ENCODE measurements around the gene AKAP9.
"Not testable (repeated sequence)": the region's sequence is repeated elsewhere in the genome, so short reads cannot be mapped to it uniquely, and the experiment has no call there.

Gene AKAP9

GRCh38 chr7:91942312-91942711 lies 1.6 kb downstream of the AKAP9 start:
- H3K27ac ChIP-seq = peak overlapping the region in 4 of 21 experiments; percentile 17 to 97 (median 92)
- H3K4me3 ChIP-seq = peak overlapping the region in 3 of 7 experiments; percentile 57 to 93 (median 69)

GRCh38 chr7:91944970-91945369 lies 4.3 kb downstream of the AKAP9 start:
- H3K4me3 ChIP-seq = not testable (repeated sequence)
- H3K27ac ChIP-seq = peak overlapping the region in 1 of 21 experiments; percentile 28

GRCh38 chr7:91945476-91945875 lies 4.8 kb downstream of the AKAP9 start:
- Histone ChIP-seq H3K27ac (peak overlapping the region in 1 of 21 experiments; percentile 28), H3K4me3 (no peak overlapping the region)

DNA sequence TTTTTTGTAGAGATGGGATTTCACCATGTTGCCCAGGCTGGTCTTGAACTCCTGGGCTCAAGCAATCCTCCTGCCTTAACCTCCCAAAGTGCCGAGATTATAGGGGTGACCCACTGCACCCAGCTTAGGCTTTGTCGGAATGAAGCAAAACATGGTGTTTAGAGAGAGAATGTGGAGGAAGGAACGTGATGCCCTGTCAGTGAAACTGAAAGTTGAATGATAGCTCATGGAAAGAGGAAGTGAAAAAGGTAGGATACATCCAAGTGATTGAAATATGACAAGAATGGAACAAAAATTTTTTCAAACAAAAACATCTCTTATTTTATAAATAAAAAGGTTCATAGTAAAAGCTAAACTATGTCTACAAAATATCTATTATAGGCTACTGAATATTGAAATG lies 5.9 kb downstream of the AKAP9 start:
- peak overlapping the region in 2 of 21 experiments; percentile 1 to 4 for H3K27ac ChIP-seq

GRCh38 chr7:91947948-91948347 lies 7.3 kb downstream of the AKAP9 start:
- no peak overlapping the region for H3K27ac ChIP-seq
- H3K4me3 ChIP-seq = no peak overlapping the region

More for the DNA sequence above, 5.9 kb downstream of the AKAP9 start:
- no peak overlapping the region for H3K4me3 ChIP-seq

DNA sequence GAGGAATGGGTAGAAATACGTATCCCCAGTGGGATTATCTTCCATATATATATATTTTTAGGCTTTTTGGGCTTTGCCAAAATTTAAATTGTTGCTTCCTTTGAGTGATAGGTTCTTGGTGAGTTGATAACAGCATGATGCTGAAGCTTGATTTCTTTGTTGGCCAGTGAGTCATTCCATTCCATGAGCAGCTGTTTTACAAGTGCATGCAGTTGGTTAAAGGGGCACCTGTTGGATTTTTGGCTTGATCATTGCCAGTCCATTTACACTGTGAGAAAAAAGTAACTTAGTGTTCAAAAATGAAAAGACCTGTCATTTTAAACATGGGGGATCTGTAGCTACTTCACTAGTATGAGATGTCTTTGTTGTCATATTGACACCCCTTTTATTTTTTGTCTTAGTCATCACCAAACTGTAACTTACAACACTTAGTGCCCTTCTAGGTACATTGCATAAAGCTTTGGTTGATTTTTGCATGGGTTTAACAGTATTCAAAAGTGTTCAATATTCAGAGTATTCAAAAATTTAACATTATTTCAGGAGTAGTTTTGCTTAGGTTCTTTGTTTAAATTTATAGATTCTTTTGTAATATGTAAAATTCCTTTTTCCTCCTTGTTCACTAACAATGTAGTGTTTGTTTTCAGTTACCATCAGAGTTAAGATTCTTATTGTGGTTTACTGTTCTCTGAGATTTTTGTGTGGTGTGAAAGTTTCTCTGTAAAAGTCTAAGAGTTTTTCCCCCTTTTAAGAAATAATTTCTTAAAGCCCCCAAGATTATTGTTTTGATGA lies 8.8 kb downstream of the AKAP9 start:
- Histone ChIP-seq H3K27ac (no peak overlapping the region), H3K4me3 (no peak overlapping the region)

DNA sequence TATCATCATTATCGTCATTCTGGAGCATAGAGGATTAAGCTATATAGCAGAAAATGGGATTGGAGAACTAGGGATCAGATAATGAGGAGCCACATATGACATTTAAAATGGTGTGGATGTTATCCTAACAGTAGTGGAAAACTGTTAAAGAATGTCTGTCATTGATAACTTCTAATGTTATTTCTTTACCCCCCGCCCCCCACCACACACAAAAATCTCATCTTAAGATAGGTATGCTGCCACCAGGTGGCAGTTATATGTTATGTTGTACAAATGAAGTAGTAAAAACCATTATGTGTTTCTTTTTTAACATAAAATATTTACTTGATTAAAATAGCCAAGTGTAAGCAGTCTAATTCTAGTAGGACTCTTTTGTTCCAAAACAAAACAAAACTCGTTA lies 13.0 kb downstream of the AKAP9 start:
- H3K4me3 ChIP-seq = no peak overlapping the region
- no peak overlapping the region for H3K27ac ChIP-seq

DNA sequence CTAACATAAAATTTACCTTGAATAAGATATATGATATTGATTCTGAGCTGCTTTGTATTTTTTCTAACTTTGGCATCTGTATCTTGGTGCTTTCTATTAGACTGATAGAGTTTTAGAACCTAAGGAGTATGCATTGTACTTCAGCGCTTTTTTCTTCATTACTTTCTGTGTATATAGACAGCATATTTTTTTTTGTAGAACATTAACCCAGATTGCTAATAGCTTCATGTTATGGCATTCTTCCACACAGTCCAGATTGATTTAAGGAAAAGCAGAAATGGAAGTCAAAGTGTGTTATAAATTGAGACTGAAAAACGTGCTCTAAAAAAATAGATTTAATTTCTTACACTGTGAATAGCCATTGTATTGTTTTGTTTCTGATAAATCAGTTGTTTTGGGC lies 15.8 kb downstream of the AKAP9 start:
- H3K4me3 ChIP-seq, H3K27ac ChIP-seq: not testable (repeated sequence)

GRCh38 chr7:91957232-91957631 lies 16.6 kb downstream of the AKAP9 start:
- Histone ChIP-seq H3K4me3 (no peak overlapping the region), H3K27ac (no peak overlapping the region)

- no peak overlapping the region for H3K4me3 ChIP-seq
- no peak overlapping the region for H3K27ac ChIP-seq
These were observed 17.2 kb downstream of the AKAP9 start for GRCh38 chr7:91957823-91958222.

DNA sequence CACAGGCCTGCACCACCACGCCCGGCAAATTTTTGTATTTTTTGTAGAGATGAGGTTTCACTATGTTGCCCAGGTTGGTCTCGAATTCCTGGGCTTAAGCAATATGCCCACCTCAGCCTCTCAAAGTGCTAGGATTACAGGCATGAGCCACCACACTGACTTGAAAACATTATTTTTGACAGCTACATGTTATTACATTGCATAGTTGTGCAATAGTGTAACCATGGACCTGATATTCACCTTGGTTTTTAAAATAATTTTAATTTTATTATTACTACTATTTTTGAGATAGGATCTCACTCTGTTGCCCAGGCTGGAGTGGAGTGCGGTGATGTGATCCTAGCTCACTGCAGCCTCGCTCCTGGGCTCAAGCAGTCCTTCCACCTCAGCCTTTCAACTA lies 18.4 kb downstream of the AKAP9 start:
- H3K27ac ChIP-seq = no peak overlapping the region
- no peak overlapping the region for H3K4me3 ChIP-seq

- Histone ChIP-seq H3K27ac (no peak overlapping the region), H3K4me3 (no peak overlapping the region)
These were observed 21.2 kb downstream of the AKAP9 start for GRCh38 chr7:91961816-91962215.

- H3K27ac ChIP-seq = no peak overlapping the region
- H3K4me3 ChIP-seq = no peak overlapping the region
These were observed 21.8 kb downstream of the AKAP9 start for GRCh38 chr7:91962419-91962818.

GRCh38 chr7:91967513-91967912 lies 26.9 kb downstream of the AKAP9 start:
- not testable (repeated sequence) for H3K4me3 ChIP-seq, H3K27ac ChIP-seq

- Histone ChIP-seq H3K4me3 (no peak overlapping the region), H3K27ac (no peak overlapping the region)
These were observed 33.0 kb downstream of the AKAP9 start for GRCh38 chr7:91973639-91974038.

DNA sequence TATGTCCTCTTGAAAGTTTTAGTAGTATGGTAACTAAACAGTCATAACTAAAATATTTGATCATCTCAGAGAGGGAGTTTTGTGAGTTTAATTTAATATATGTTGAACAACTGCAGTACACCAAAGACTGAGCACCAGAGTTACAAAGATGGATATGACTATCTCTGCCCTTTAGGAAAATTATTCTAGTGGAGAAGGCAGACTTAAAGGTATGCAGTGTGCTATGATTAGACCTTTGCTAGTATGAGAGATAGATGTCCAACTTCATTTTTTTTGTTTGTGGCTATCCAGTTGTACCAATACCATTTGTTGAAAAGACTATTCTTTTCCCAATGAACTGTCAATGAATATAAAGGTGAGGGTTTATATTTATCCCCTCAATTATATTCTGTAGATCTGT lies 33.4 kb downstream of the AKAP9 start:
- no peak overlapping the region for H3K4me3 ChIP-seq
- H3K27ac ChIP-seq = no peak overlapping the region

DNA sequence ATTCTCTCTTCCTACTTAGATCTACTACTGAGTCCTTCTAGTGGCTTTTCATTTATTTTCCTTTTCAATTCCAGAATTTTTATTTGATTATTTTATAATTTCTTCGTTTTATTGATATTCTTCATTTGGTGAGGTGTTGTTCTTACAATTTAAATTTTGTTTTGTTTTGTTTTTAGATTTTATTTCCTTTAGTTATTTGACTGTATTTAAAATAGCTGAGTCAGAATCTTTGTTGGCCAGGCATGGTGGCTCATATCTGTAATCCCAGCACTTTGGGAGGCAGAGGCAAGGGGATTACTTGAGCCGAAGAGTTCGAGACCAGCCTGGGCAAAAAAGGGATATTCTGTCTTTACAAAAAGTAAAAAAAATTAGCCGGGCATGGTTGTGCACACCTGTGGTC lies 36.1 kb downstream of the AKAP9 start:
- no peak overlapping the region for H3K27ac ChIP-seq
- H3K4me3 ChIP-seq = no peak overlapping the region

GRCh38 chr7:91979590-91979989 lies 38.9 kb downstream of the AKAP9 start:
- Histone ChIP-seq H3K27ac (no peak overlapping the region), H3K4me3 (no peak overlapping the region)

DNA sequence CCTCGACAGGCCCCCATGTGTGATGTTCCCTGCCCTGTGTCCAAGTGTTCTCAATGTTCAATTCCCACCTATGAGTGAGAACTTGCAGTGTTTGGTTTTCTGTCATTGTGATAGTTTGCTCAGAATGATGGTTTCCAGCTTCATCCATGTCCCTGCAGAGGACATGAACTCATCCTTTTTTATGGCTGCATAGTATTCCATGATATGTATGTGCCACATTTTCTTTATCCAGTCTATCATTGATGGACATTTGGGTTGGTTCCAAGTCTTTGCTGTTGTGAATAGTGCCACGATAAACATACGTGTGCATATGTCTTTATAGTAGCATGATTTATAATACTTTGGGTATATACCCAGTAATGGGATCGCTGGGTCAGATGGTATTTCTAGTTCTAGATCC lies 41.7 kb downstream of the AKAP9 start:
- not testable (repeated sequence) for H3K4me3 ChIP-seq, H3K27ac ChIP-seq

DNA sequence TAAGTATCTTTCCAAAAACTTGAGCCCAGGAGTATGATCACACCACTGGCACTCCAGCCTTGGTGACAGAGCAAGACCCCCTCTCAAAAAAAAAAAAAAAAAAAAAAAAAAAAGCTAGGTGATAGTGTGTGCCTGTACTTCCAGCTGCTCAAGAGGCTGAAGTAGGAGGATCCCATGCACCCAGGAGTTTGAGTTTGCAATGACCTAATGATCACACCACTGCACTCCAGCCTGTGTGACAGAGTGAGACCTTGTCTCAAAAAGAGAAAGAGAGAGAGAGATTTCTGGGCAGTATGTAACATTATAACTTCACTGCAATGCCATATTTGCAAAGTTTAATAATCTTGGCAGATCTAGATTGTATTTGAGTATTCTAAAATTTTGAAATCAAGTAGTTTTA lies 47.6 kb downstream of the AKAP9 start:
- Histone ChIP-seq H3K27ac (no peak overlapping the region), H3K4me3 (no peak overlapping the region)

DNA sequence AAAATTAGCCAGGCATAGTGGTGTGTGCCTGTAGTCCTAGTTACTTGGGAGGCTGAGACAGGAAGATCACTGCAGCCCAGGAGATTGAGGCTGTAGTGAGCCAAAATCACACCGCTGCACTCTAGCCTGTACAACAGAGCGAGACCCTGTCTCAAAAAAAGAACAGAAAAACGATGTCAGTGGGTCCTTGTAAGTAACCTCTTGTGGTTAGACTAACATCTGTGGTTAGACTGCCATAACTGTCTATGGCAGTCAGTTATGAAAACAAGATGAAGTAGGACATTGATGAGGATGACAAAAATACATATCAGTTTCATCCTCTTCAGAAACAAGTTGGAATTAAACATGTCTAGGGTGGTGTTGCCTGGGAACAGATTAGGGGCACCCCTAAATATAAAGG lies 53.3 kb downstream of the AKAP9 start:
- Histone ChIP-seq H3K27ac (no peak overlapping the region), H3K4me3 (no peak overlapping the region)

Data from skin epidermis (tissue), 12 donors.